ENCODE measurements around the gene RIMBP2. TPM values are rescaled to one million over a fixed set of nuclear protein-coding genes. Genes with fewer than 3 reads are reported as not detected.

The RIMBP2 gene
- total RNA-seq, 1 experiment from 2014 or later, result 0.95 TPM

DNA sequence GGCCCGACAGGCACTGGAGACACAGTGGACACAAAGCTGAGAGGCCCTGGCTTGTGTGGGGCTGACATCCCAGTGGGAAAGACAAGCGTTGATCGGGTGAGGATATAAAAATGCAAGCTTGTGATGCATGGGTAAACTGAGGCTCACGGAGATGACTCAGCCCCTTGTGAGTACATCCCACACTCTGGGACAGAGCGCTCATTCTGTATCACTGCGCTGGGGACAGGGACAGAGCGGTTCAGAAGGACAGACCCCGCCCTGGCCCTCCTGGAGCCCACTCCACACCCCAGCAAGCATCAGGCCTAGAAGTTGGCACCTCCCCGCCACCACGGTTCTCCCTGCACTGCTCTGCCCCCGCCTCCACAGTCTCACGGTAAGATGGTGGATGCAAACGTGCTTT, 222.1 kb downstream of the RIMBP2 start:
- Histone ChIP-seq H3K27me3 (replicated peaks; ENCODE audit: insufficient read depth, low read depth, low read length, poor library complexity) (peaks cover 61% of the 10 kb centered on the region), H3K27ac (ENCODE audit: low read depth, low read length, poor library complexity, severe bottlenecking) (no peak overlapping the region), H3K36me3 (ENCODE audit: insufficient read depth, low read length, poor library complexity, severe bottlenecking) (no peaks in the 10 kb centered on the region), H3K4me1 (ENCODE audit: insufficient read depth, low read length, poor library complexity, severe bottlenecking) (no peaks in the 10 kb centered on the region), H3K9me3 (ENCODE audit: low read depth, low read length, poor library complexity, severe bottlenecking) (no peaks in the 10 kb centered on the region), H3K4me3 (ENCODE audit: low read depth, low read length, poor library complexity, severe bottlenecking) (no peak overlapping the region)
- TF ChIP-seq, protein P1, sequence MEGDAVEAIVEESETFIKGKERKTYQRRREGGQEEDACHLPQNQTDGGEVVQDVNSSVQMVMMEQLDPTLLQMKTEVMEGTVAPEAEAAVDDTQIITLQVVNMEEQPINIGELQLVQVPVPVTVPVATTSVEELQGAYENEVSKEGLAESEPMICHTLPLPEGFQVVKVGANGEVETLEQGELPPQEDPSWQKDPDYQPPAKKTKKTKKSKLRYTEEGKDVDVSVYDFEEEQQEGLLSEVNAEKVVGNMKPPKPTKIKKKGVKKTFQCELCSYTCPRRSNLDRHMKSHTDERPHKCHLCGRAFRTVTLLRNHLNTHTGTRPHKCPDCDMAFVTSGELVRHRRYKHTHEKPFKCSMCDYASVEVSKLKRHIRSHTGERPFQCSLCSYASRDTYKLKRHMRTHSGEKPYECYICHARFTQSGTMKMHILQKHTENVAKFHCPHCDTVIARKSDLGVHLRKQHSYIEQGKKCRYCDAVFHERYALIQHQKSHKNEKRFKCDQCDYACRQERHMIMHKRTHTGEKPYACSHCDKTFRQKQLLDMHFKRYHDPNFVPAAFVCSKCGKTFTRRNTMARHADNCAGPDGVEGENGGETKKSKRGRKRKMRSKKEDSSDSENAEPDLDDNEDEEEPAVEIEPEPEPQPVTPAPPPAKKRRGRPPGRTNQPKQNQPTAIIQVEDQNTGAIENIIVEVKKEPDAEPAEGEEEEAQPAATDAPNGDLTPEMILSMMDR (conservative IDR thresholded peaks at IDR 0.05; ENCODE audit: low read depth, low read length), result no peak
- BruUV-seq (replicated peaks), result no TSS peak
- ChIA-PET CTCF (no interaction called here), POLR2A (ENCODE audit: low non-redundant PET) (no interaction called here)
- intact Hi-C loops (cut with micrococcal nuclease; ENCODE audit: unreplicated experiment), result no loop called here
- no peak for DNase-seq (ENCODE audit: low spot score)

DNA sequence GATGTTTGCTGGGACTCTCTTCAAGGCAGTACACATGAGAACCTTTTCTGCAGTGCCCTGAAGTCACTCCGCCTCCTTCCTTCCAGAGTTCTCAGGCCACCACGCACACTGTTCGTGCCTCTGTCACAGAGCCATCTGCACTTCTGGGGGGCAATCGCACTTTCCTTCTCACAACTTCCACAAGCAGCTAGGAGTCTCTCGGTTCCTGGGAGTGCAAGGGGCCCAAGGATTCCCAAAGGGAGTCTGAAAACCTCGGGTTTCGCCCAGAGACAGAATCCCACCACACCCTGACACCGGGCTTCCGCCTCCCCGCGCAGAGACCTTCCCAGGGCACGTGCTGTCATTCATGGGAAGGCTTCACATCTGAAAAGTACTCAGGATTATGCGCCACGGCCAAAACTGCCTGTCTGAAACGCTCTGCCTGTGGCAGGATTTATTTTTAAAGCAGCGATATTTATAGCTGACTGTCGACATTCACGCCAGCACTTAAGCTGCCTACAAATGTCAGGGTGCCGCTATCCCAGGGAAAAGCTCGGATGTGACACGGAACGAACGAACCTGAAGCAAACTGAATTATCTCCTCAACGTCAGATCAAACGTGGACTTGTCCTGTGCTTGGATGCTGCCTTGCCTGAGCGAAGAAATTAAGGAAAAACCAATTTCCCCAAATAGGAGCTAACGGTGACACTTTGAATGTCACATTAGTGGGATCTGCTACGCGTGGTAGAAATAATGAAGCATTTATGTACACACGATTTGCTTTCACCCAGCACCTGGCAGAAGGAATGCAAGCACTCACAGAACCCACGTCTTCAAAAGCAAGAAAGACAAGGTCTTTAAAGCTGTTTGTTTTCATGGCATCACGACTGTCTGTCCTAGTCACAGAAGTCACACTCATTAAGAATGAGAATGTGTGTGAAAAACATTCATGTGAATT, 224.4 kb downstream of the RIMBP2 start:
- Histone ChIP-seq H3K36me3 (ENCODE audit: insufficient read depth, low read length, poor library complexity, severe bottlenecking) (no peaks in the 10 kb centered on the region), H3K4me3 (ENCODE audit: low read depth, low read length, poor library complexity, severe bottlenecking) (no peak overlapping the region), H3K4me1 (ENCODE audit: insufficient read depth, low read length, poor library complexity, severe bottlenecking) (no peaks in the 10 kb centered on the region), H3K27ac (ENCODE audit: low read depth, low read length, poor library complexity, severe bottlenecking) (no peak overlapping the region), H3K27me3 (replicated peaks; ENCODE audit: insufficient read depth, low read depth, low read length, poor library complexity) (peaks cover 61% of the 10 kb centered on the region), H3K9me3 (ENCODE audit: low read depth, low read length, poor library complexity, severe bottlenecking) (no peaks in the 10 kb centered on the region)
- POLR2A ChIA-PET (ENCODE audit: low non-redundant PET), result no interaction called here
- TF ChIP-seq EZH2 (IDR thresholded peaks at IDR 0.05; ENCODE audit: borderline replicate concordance, low read depth, low read length, poor library complexity, severe bottlenecking), result no peak
- TF ChIP-seq, protein P1 (conservative IDR thresholded peaks at IDR 0.05; ENCODE audit: low read depth, low read length), result no peak
- intact Hi-C loops (cut with micrococcal nuclease; ENCODE audit: unreplicated experiment), result no loop called here
- no TSS peak for BruUV-seq (replicated peaks)
- DNase-seq (ENCODE audit: low spot score), result no peak
- CTCF ChIA-PET, result interaction anchor here (0.7 kb wide), 1 partner anchor 425 kb away, joined by 3 read pairs; no protein-coding TSS in a partner anchor

DNA sequence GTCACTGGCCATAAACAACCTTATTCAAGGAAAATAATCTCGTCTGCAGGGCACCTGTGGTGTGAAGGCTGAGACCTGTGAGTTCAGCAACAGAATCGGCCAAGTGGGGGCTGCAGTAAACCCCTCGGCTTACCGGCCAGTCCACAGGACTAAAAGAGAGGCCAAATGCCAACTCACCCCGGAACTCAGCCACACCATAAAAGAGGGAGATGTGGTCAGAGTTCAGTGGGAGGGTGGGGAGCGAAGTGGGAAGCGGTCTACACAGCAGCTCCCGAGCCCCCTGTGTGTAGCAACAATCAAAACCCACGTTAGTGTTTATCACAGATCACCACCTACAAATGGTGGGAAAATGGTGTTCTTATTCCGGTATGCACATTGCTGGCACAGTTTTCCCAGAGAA, 225.4 kb downstream of the RIMBP2 start:
- intact Hi-C loops (cut with micrococcal nuclease; ENCODE audit: unreplicated experiment), result no loop called here
- Histone ChIP-seq H3K27me3 (replicated peaks; ENCODE audit: insufficient read depth, low read depth, low read length, poor library complexity) (peaks cover 61% of the 10 kb centered on the region), H3K4me3 (ENCODE audit: low read depth, low read length, poor library complexity, severe bottlenecking) (no peak overlapping the region), H3K9me3 (ENCODE audit: low read depth, low read length, poor library complexity, severe bottlenecking) (no peaks in the 10 kb centered on the region), H3K27ac (ENCODE audit: low read depth, low read length, poor library complexity, severe bottlenecking) (no peak overlapping the region), H3K4me1 (ENCODE audit: insufficient read depth, low read length, poor library complexity, severe bottlenecking) (no peaks in the 10 kb centered on the region), H3K36me3 (ENCODE audit: insufficient read depth, low read length, poor library complexity, severe bottlenecking) (no peaks in the 10 kb centered on the region)
- TF ChIP-seq EZH2 (IDR thresholded peaks at IDR 0.05; ENCODE audit: borderline replicate concordance, low read depth, low read length, poor library complexity, severe bottlenecking), result no peak
- TF ChIP-seq, protein P1 (conservative IDR thresholded peaks at IDR 0.05; ENCODE audit: low read depth, low read length), result no peak
- ChIA-PET CTCF (no interaction called here), POLR2A (ENCODE audit: low non-redundant PET) (no interaction called here)
- BruUV-seq (replicated peaks), result no TSS peak
- DNase-seq (ENCODE audit: low spot score), result no peak
